Erythroblast (primary cell): ENCODE measurements around the gene CCDC6.
"Not testable (repeated sequence)": the region's sequence is repeated elsewhere in the genome, so short reads cannot be mapped to it uniquely, and the experiment has no call there.

ENCODE experiments used
- GATA1 ChIP-seq: IDR thresholded peaks from 2 replicates; pipeline ENCODE4 v1.6.1; 2011; ENCODE audit warnings: low read depth, mild to moderate bottlenecking, control low read depth, low read length, moderate library complexity
- POLR2A ChIP-seq: IDR thresholded peaks from 2 replicates; pipeline ENCODE4 v1.6.1; 2011; ENCODE audit warnings: mild to moderate bottlenecking, low read length

- not testable (repeated sequence) for TF ChIP-seq POLR2A, GATA1
These were observed 21.5 kb downstream of the CCDC6 start for GRCh38 chr10:59884893-59885292.
